ENCODE results near the gene HGD.

The HGD gene

DNA sequence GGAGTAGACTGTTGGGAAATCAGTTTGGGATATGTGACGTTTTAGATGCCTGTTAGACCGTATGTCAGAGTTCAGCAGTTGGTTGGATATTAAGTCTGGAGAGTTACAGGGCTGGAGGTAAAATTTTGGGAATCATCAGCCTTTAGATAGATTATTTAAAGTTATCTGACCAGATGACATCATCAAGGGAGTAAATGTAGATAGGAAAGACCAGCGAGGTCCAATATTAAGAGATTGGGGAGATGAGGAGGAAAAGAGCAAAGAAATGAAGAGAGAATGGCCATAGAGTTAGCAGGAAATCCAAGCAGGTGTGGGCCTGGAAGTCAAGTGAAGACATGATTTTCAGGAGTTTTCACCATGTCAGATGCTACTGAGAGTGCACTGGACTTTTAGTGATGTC is 82.8 kb downstream of the HGD start:
- TF ChIP-seq, protein P1, sequence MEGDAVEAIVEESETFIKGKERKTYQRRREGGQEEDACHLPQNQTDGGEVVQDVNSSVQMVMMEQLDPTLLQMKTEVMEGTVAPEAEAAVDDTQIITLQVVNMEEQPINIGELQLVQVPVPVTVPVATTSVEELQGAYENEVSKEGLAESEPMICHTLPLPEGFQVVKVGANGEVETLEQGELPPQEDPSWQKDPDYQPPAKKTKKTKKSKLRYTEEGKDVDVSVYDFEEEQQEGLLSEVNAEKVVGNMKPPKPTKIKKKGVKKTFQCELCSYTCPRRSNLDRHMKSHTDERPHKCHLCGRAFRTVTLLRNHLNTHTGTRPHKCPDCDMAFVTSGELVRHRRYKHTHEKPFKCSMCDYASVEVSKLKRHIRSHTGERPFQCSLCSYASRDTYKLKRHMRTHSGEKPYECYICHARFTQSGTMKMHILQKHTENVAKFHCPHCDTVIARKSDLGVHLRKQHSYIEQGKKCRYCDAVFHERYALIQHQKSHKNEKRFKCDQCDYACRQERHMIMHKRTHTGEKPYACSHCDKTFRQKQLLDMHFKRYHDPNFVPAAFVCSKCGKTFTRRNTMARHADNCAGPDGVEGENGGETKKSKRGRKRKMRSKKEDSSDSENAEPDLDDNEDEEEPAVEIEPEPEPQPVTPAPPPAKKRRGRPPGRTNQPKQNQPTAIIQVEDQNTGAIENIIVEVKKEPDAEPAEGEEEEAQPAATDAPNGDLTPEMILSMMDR (IDR thresholded peaks at IDR 0.05; ENCODE audit: control extremely low read depth, extremely low read depth, low read depth, missing control alignments) = no peak
- POLR2A ChIA-PET = no interaction called here
- CTCF ChIA-PET = interaction anchor here (1.4 kb wide), 1 partner anchor 47 kb away, joined by 3 read pairs; no protein-coding TSS in a partner anchor
- DNase-seq (ENCODE audit: extremely low spot score) = no peak

- peak; percentile 37 for DNase-seq (ENCODE audit: extremely low spot score)
- TF ChIP-seq, protein P1 (IDR thresholded peaks at IDR 0.05; ENCODE audit: control extremely low read depth, extremely low read depth, low read depth, missing control alignments) = no peak
- POLR2A ChIA-PET = no interaction called here
- CTCF ChIA-PET = interaction anchor here (1.1 to 3.2 kb wide), 6 partner anchors 30 to 198 kb away, joined by 3 to 20 read pairs (median 6); no protein-coding TSS in a partner anchor
Observed at GRCh38 chr3:120597445-120598049, 84.5 kb downstream of the HGD start.

DNA sequence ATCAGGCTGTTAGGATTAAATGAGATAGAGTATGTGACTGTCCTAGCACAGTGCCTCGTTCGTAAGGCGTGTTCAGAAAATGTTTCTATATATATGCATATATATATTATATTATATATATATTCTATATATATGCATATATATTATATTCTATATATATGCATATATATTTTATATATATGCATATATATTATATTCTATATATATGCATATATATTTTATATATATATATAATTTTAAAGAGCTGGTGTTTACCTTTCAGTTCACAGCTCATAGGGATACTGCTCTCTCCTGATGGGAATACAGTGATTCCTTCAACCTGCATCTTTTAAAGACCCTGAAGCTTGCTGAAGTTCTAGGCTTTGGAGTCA is 85.2 kb downstream of the HGD start:
- CTCF ChIA-PET = interaction anchor here (1.3 to 3.2 kb wide), 4 partner anchors 29 to 199 kb away, joined by 5 to 20 read pairs (median 12); no protein-coding TSS in a partner anchor
- POLR2A ChIA-PET = no interaction called here
- TF ChIP-seq, protein P1 (IDR thresholded peaks at IDR 0.05; ENCODE audit: control extremely low read depth, extremely low read depth, low read depth, missing control alignments) = no peak
- no peak for DNase-seq (ENCODE audit: extremely low spot score)

GRCh38 chr3:120596116-120596852 is 85.8 kb downstream of the HGD start, which contains the start of gene NDUFB4:
Gene NDUFB4, plus strand, starts transcription at chr3:120596336. Its CDS starts 24 bp downstream, at chr3:120596360.
- TF ChIP-seq, protein P1 (IDR thresholded peaks at IDR 0.05; ENCODE audit: control extremely low read depth, extremely low read depth, low read depth, missing control alignments) = no peak
- ChIA-PET CTCF (interaction anchor here (0.7 to 3.2 kb wide), 14 partner anchors 8 to 199 kb away, joined by 3 to 20 read pairs (median 4); partner anchors contain the start of gene GTF2E1), POLR2A (interaction anchor here (0.9 to 1.0 kb wide), 2 partner anchors 31 to 146 kb away, joined by 3 to 6 read pairs; partner anchors contain the start of genes GTF2E1 and RABL3)
- peak; percentile 98 for DNase-seq (ENCODE audit: extremely low spot score)

DNA sequence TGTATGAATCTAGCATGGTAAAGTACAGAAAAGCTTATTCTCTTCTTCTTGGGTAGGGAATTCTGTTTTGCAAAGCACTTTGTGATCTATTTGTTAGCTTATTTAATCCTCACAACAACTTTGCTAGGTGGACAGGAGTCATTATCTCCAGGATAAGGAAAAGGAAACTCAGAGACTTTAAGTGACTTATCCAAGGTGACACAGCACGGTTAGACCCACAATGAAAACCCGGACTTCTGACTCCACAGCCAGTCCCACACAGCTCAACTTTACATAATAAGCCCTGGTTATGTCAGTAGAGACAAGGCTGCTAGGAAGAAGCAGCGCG is 86.3 kb downstream of the HGD start:
- TF ChIP-seq, protein P1 (IDR thresholded peaks at IDR 0.05; ENCODE audit: control extremely low read depth, extremely low read depth, low read depth, missing control alignments) = no peak
- CTCF ChIA-PET = interaction anchor here (0.7 to 3.2 kb wide), 13 partner anchors 9 to 200 kb away, joined by 3 to 20 read pairs (median 4); partner anchors contain the start of gene GTF2E1
- no peak for DNase-seq (ENCODE audit: extremely low spot score)
- POLR2A ChIA-PET = interaction anchor here (0.9 to 1.0 kb wide), 2 partner anchors 30 to 146 kb away, joined by 3 to 6 read pairs; partner anchors contain the start of genes GTF2E1 and RABL3

GRCh38 chr3:120587332-120587975 is 94.6 kb downstream of the HGD start:
- ChIA-PET POLR2A (no interaction called here), CTCF (interaction anchor here (1.3 kb wide), 1 partner anchor 22 kb away, joined by 3 read pairs; no protein-coding TSS in a partner anchor)
- TF ChIP-seq, protein P1 (IDR thresholded peaks at IDR 0.05; ENCODE audit: control extremely low read depth, extremely low read depth, low read depth, missing control alignments) = no peak
- DNase-seq (ENCODE audit: extremely low spot score) = no peak
